Measurements from ENCODE around the gene MCM3AP. TPM values are rescaled to one million over a fixed set of nuclear protein-coding genes. Genes with fewer than 3 reads are reported as not detected.

MCM3AP gene
- total and polyA plus RNA-seq, 9 of the 15 experiments (the other 6 are each of a cell fraction or from before 2014, with no cell fraction given), result 6.5 to 179 (median 69.6) TPM

- TF ChIP-seq HNRNPL (IDR thresholded peaks at IDR 0.05; ENCODE audit: low read depth, low read length) (no peak), DEAF1 (CRISPR knock-in tag; IDR thresholded peaks at IDR 0.05) (no peak), ZNF740 (CRISPR knock-in tag; IDR thresholded peaks at IDR 0.05) (no peak), ZNF740 (tag; IDR thresholded peaks at IDR 0.05) (no peak), RHOXF2B (CRISPR knock-in tag; conservative IDR thresholded peaks at IDR 0.05) (no peak), WHSC1 (IDR thresholded peaks at IDR 0.05; ENCODE audit: low read length) (no peak), ATF4 (CRISPR knock-in tag; IDR thresholded peaks at IDR 0.05) (no peak), ZBTB17 (CRISPR knock-in tag; IDR thresholded peaks at IDR 0.05) (no peak), MXI1 (IDR thresholded peaks at IDR 0.05; ENCODE audit: low read depth, low read length) (no peak; the same call in 1 of the 2 replicates), E2F5 (CRISPR knock-in tag; IDR thresholded peaks at IDR 0.05) (no peak), ZNF384 (IDR thresholded peaks at IDR 0.05; ENCODE audit: low read depth, low read length) (no peak), GTF2F1 (IDR thresholded peaks at IDR 0.05; ENCODE audit: low read depth, low read length) (no peak), ELK1 (CRISPR knock-in tag; IDR thresholded peaks at IDR 0.05) (no peak), SFPQ (IDR thresholded peaks at IDR 0.05; ENCODE audit: low read depth, low read length) (no peak), ATF6 (CRISPR knock-in tag; IDR thresholded peaks at IDR 0.05) (no peak; the same call in 1 of the 2 replicates)
These were observed 39.1 kb upstream of the MCM3AP start (continued) for GRCh38 chr21:46324390-46325072.

Data from K562 (cell line).